Spleen (tissue), 11 donors: ENCODE data around the gene RNF126. TPM values are rescaled to one million over a fixed set of nuclear protein-coding genes. Genes with fewer than 3 reads are reported as not detected.
A peak's percentile ranks its signal among the peaks of the same experiment; 100 is the strongest.
"Not testable (repeated sequence)": the region's sequence is repeated elsewhere in the genome, so short reads cannot be mapped to it uniquely, and the experiment has no call there.

Experiments
- DNase-seq: peaks from one replicate; pipeline ENCODE4 v3.0.0-alpha.2; 2020
- H3K27ac ChIP-seq, 8 donors: fragments of 200-600 bp; sonication (generic) in 7 of 8; 1 replicate in 4 of 8; 2 replicates in 4 of 8; pipeline versions ENCODE4 v1.5.0 to v1.8.0; 2016 to 2021; ENCODE audit warnings: inconsistent platforms in 4 of 8, mild to moderate bottlenecking in 4 of 8, moderate library complexity in 1 of 8
- H3K27me3 ChIP-seq, 7 donors: fragments of 200-600 bp; sonication (generic) in 6 of 7; replicated peaks in 1 of 7; 1 replicate in 4 of 7; 2 replicates in 3 of 7; pipeline versions ENCODE4 v1.5.0 to v1.8.0; 2016 to 2021; ENCODE audit warnings: inconsistent platforms in 3 of 7, mild to moderate bottlenecking in 1 of 7
- H3K36me3 ChIP-seq, 6 donors: fragments of 200-600 bp; sonication (generic) in 5 of 6; 1 replicate in 4 of 6; 2 replicates in 2 of 6; pipeline versions ENCODE4 v1.5.0 to v1.8.0; 2016 to 2021; ENCODE audit warnings: inconsistent platforms in 2 of 6
- H3K4me1 ChIP-seq, 6 donors: fragments of 200-600 bp; sonication (generic) in 5 of 6; 1 replicate in 3 of 6; 2 replicates in 3 of 6; pipeline versions ENCODE4 v1.5.0 to v1.8.0; 2016 to 2021; ENCODE audit warnings: inconsistent platforms in 3 of 6
- H3K4me3 ChIP-seq, 8 donors: fragments of 200-600 bp; sonication (generic) in 7 of 8; 1 replicate in 4 of 8; 2 replicates in 4 of 8; pipeline versions ENCODE4 v1.5.0 to v1.8.0; 2016 to 2021; ENCODE audit warnings: inconsistent platforms in 4 of 8, mild to moderate bottlenecking in 4 of 8, moderate library complexity in 2 of 8
- H3K9me3 ChIP-seq, 8 donors: fragments of 200-600 bp; sonication (generic) in 7 of 8; 1 replicate in 4 of 8; 2 replicates in 4 of 8; pipeline versions ENCODE4 v1.5.0 to v1.8.0; 2016 to 2021; ENCODE audit warnings: inconsistent platforms in 4 of 8
- POLR2A ChIP-seq, 3 donors: fragments of 450-650 bp; IDR thresholded peaks; one replicate each; pipeline ENCODE4 v1.5.1; 2017; ENCODE audit warnings: antibody characterized with exemption in 3 of 3, mild to moderate bottlenecking in 1 of 3
- POLR2AphosphoS5 ChIP-seq, 3 donors: sonication (generic); formaldehyde crosslinking; IDR thresholded peaks; one replicate each; pipeline ENCODE4 v1.5.1; 2017; ENCODE audit warnings: antibody characterized with exemption in 3 of 3
- WGBS, 5 donors: extraction: QIAGEN DNeasy Blood & Tissue Kit in 3 of 5; methylation state at CpG; one replicate each; pipeline versions ENCODE4 v1.1.5 to v1.1.7; 2013 to 2018; 5-methylcytosine and 5-hydroxymethylcytosine counted together
- intact Hi-C: fragments of 100-400 bp; cut with DNase I; formaldehyde crosslinking; loops from one replicate; pipeline ENCODE4 v1.15.0; 2023; ENCODE audit warnings: low total_unique reads
- polyA plus RNA-seq, 3 donors: library from polyadenylated mRNA; stranded (reverse); fragments of 200-250 nt; gene quantifications; one replicate each; pipeline ENCODE4 v1.2.1, GENCODE V29; 2013
- total RNA-seq, 7 donors: library from RNA; depleted of rRNA in 3 of 7; stranded (reverse); fragments of >200 nt in 3 of 7; fragmentation: NEBNext Ultra II Directional in 4 of 7; extraction: Animal tissue kit (Norgen Biotek cat#: 25700) in 4 of 7; gene quantifications; one replicate each; pipeline versions ENCODE4 v1.1.0 to v1.2.1, GENCODE V29; 2016 to 2021
- TF ChIP-seq, protein P1 (sequence below), 11 experiments: fragments of 200-600 bp in 7 of 11; fragments of 450-650 bp in 4 of 11; sonication (generic) in 4 of 11; IDR thresholded peaks in 8 of 11; conservative IDR thresholded peaks in 3 of 11; 1 replicate in 7 of 11; 2 replicates in 4 of 11; pipeline versions ENCODE4 v1.4.0 to v1.8.0; 2016 to 2021; ENCODE audit warnings: antibody characterized with exemption in 11 of 11, inconsistent platforms in 4 of 11, mild to moderate bottlenecking in 1 of 11
- donor health status: healthy with polysubstance abuse.
- donor health status: DM: no; HTN: no; CAD: no; lungs with moderate emphysema.
- donor health status: DM: no; HTN: no; CAD: no.
- donor health status: Bipolar disorder and iron deficiency.
- donor health status: healthy.
- donor health status: DM: no; HTN: no; CAD: no.
- donor health status: DM: yes; HTN: yes; CAD: no.

The RNF126 gene
- total and polyA plus RNA-seq, 10 donors = 38.1 to 95.1 (median 54.8) TPM

DNA sequence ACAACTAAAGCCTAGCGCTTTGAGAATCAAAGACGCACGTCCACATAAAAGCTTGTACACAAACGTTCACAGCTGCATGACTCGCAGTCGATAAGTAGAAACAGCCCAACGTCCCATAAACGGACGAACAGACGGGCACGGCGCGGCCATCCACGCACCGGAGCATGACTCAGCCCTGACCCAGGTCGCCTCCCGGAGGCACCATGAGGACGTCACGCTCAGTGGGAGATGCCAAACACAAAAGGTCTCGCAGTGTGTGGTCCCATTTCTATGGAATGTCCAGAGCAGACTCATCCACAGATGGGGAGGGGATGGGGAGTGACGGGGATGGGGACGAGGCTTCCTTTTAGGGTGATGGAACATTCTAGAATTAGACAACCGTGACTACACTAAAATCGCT, 39.0 kb downstream of the RNF126 start:
- Histone ChIP-seq H3K36me3 (peaks cover 0 to 97% (median 72%) of the 10 kb centered on the region in 6 donors), H3K27me3 (no peaks in the 10 kb centered on the region), H3K27ac (no peak overlapping the region), H3K4me3 (no peak overlapping the region), H3K9me3 (no peaks in the 10 kb centered on the region), H3K4me1 (peaks cover 0 to 6% (median 0%) of the 10 kb centered on the region in 6 donors)
- no peak for TF ChIP-seq POLR2AphosphoS5 (IDR thresholded peaks at IDR 0.05)
- intact Hi-C loops = no loop called here
- WGBS, 5 donors = 83 to 92% (median 87%) methylated on average over 24 of the region's 24 CpGs
- no peak for DNase-seq

DNA sequence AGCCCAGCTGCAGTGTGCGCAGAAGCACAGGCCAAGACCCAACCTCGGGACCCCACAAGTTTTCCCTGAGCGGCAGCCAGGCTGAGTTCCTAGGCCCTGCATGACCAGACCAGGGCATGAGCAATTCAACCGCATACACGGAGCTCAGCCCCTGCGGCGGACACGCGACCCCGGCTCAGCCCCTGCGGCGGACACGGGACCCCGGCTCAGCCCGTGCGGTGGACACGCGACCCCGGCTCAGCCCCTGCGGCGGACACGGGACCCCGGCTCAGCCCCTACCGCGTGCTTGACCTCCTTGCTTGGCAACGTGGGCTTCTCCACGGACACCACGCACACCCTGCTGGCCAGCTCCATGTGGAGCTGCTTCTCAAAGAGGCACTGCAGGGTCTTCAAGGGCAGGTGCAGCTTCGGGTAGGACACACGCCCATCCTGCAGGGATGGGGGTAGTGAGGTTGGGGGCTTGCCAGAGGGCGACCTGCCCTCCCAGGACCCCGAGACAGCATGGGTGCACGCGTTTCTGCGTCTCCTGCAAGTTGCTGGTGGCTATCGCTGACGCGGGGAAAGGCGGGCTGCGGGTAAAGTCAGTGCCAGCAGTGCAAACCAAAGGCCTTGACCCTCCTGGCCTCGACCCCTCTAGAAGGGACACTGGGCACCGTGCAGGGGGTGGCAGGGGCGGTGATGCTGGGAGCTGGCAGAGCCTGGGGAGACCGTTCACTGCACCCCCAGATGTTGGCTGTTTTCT, 39.7 kb downstream of the RNF126 start:
- intact Hi-C loops = no loop called here
- Histone ChIP-seq H3K4me1 (no peaks in the 10 kb centered on the region), H3K36me3 (peaks cover 0 to 97% (median 73%) of the 10 kb centered on the region in 6 donors), H3K27me3 (no peaks in the 10 kb centered on the region), H3K9me3 (no peaks in the 10 kb centered on the region), H3K4me3 (no peak overlapping the region), H3K27ac (no peak overlapping the region)
- TF ChIP-seq, protein P1, sequence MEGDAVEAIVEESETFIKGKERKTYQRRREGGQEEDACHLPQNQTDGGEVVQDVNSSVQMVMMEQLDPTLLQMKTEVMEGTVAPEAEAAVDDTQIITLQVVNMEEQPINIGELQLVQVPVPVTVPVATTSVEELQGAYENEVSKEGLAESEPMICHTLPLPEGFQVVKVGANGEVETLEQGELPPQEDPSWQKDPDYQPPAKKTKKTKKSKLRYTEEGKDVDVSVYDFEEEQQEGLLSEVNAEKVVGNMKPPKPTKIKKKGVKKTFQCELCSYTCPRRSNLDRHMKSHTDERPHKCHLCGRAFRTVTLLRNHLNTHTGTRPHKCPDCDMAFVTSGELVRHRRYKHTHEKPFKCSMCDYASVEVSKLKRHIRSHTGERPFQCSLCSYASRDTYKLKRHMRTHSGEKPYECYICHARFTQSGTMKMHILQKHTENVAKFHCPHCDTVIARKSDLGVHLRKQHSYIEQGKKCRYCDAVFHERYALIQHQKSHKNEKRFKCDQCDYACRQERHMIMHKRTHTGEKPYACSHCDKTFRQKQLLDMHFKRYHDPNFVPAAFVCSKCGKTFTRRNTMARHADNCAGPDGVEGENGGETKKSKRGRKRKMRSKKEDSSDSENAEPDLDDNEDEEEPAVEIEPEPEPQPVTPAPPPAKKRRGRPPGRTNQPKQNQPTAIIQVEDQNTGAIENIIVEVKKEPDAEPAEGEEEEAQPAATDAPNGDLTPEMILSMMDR (IDR thresholded peaks at IDR 0.05 in 8 of 11, conservative IDR thresholded peaks at IDR 0.05 in 3 of 11) = no peak
- no peak for TF ChIP-seq POLR2AphosphoS5 (IDR thresholded peaks at IDR 0.05)
- no peak for TF ChIP-seq POLR2A (IDR thresholded peaks at IDR 0.05)
- DNase-seq = peak; percentile 71
- WGBS, 5 donors = 92 to 97% (median 94%) methylated on average over 29 to 44 of the region's 44 CpGs

DNA sequence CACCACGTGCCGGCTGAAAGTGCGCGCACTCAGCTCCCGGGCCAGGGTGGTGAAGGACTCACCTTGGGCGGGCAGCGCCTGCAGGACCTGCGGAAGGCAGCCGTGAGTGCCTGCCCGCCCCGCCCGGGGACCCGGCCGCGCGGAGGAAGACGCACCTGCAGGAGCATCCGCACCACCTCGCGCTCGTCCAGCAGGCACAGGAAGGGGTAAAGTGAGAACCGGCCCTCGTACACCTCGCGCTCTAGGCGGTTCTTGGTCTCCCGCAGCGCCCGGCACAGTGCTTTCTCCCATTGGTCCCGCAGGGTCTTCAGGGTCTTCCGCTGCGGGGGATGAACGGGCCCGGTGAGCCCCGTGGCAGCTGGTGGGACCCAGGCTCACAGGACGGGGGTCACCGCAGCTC, 40.3 kb downstream of the RNF126 start:
- DNase-seq = peak; percentile 61

DNA sequence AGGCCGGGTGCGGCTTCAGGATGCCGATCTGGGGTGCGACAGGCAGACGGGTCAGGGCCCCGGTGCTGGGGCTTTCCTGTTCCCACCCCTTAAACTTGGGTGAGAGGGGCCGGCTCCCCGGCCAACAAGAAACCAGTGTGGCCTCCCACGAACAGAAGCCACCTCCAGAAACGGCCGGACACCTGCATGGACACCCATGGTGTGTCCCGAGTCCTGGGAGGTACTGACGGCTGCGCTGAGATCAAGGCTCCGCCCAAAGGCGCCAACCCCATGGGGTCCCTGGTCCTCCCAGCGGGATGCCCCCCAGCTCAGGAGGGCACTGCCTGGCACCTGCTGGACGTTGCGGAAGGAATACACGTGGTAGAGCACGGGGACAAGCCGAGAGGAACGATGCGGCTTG, 41.2 kb downstream of the RNF126 start:
- 92 to 100% (median 96%) methylated on average over 2 to 24 of the region's 24 CpGs for WGBS, 5 donors
- Histone ChIP-seq H3K27me3 (peaks cover 0 to 2% (median 0%) of the 10 kb centered on the region in 7 donors), H3K4me1 (peaks cover 0 to 4% (median 0%) of the 10 kb centered on the region in 6 donors), H3K4me3 (no peak overlapping the region), H3K27ac (no peak overlapping the region), H3K9me3 (no peaks in the 10 kb centered on the region), H3K36me3 (peaks cover 0 to 97% (median 79%) of the 10 kb centered on the region in 6 donors)
- no peak for TF ChIP-seq POLR2AphosphoS5 (IDR thresholded peaks at IDR 0.05)
- TF ChIP-seq, protein P1 (IDR thresholded peaks at IDR 0.05 in 8 of 11, conservative IDR thresholded peaks at IDR 0.05 in 3 of 11) = no peak
- TF ChIP-seq POLR2A (IDR thresholded peaks at IDR 0.05) = no peak
- intact Hi-C loops = no loop called here
- DNase-seq = peak; percentile 57

More for the DNA sequence above, 40.3 kb downstream of the RNF126 start:
- TF ChIP-seq POLR2AphosphoS5 (IDR thresholded peaks at IDR 0.05) (no peak), POLR2A (IDR thresholded peaks at IDR 0.05) (no peak)
- H3K4me1 ChIP-seq = no peaks in the 10 kb centered on the region
- no peaks in the 10 kb centered on the region for H3K9me3 ChIP-seq
- intact Hi-C loops = no loop called here
- H3K36me3 ChIP-seq = peaks cover 0 to 97% (median 73%) of the 10 kb centered on the region in 6 donors
- no peaks in the 10 kb centered on the region for H3K27me3 ChIP-seq
- 95 to 99% (median 96%) methylated on average over 15 to 37 of the region's 37 CpGs for WGBS, 5 donors
- no peak overlapping the region for H3K4me3 ChIP-seq
- H3K27ac ChIP-seq = no peak overlapping the region

DNA sequence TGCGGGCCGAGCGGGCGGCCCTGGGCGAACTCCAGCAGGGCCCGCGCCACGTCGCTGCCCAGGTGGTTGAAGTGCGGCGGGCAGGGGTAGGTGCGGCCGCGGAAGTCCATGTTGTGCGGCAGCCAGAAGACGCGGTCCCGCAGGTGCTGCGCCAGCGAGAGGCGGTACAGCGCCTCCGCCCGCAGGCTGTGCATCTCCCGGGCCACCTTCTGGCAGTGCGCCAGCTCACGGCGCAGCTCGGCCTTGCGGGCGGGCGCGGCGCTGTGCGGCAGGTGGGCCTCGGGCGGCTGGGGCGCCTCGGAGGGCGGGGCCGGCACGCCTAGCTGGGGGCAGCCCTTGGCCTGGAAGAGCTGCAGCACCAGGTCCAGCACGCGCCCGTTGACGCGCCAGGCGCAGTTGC, 41.8 kb downstream of the RNF126 start:
- H3K27ac ChIP-seq, DNase-seq, H3K27me3 ChIP-seq, intact Hi-C loops, H3K9me3 ChIP-seq, H3K4me3 ChIP-seq: not testable (repeated sequence)
- peaks cover 0 to 10% (median 0%) of the 10 kb centered on the region in 6 donors for H3K4me1 ChIP-seq
- peaks cover 0 to 96% (median 79%) of the 10 kb centered on the region in 6 donors for H3K36me3 ChIP-seq
- WGBS, 5 donors = 97 to 98% (median 98%) methylated on average over 17 to 48 of the region's 48 CpGs
